ENCODE measurements around the gene KANSL1.

KANSL1 gene

GRCh38 chr17:45980855-45981254 is 212.4 kb downstream of the KANSL1 start:
- DNase-seq (ENCODE audit: low read depth): no peak

Measured in HS-5 (cell line).